Suprapubic skin (tissue), 4 donors: Measurements from ENCODE around the gene IRF4. TPM values are rescaled to one million over a fixed set of nuclear protein-coding genes. Genes with fewer than 3 reads are reported as not detected.
A peak's percentile ranks its signal among the peaks of the same experiment; 100 is the strongest.

Source experiments
- DNase-seq, 2 donors: peaks; one replicate each; pipeline ENCODE4 v3.0.0-alpha.2; 2019; ENCODE audit warnings: low spot score in 2 of 2
- H3K27ac ChIP-seq: fragments of 200-600 bp; sonication (generic); one replicate; pipeline ENCODE4 v1.5.1; 2019
- H3K27me3 ChIP-seq: fragments of 200-600 bp; sonication (generic); one replicate; pipeline ENCODE4 v1.5.1; 2019
- H3K36me3 ChIP-seq: fragments of 200-600 bp; sonication (generic); one replicate; pipeline ENCODE4 v1.5.1; 2019
- H3K4me1 ChIP-seq: fragments of 200-600 bp; sonication (generic); one replicate; pipeline ENCODE4 v1.5.1; 2019
- H3K4me3 ChIP-seq: fragments of 200-600 bp; sonication (generic); one replicate; pipeline ENCODE4 v1.5.1; 2019; ENCODE audit warnings: mild to moderate bottlenecking
- H3K9me3 ChIP-seq: fragments of 200-600 bp; sonication (generic); one replicate; pipeline ENCODE4 v1.5.1; 2019
- CTCF ChIP-seq, 2 donors: fragments of 200-600 bp in 1 of 2; fragments of 450-650 bp in 1 of 2; sonication (generic) in 1 of 2; IDR thresholded peaks; one replicate each; pipeline ENCODE4 v1.5.1; 2016 to 2019; ENCODE audit warnings: antibody characterized with exemption in 2 of 2, mild to moderate bottlenecking in 1 of 2, moderate library complexity in 1 of 2
- EP300 ChIP-seq: sonication (generic); formaldehyde crosslinking; IDR thresholded peaks from one replicate; pipeline ENCODE4 v1.6.1; 2017; ENCODE audit warnings: antibody characterized with exemption
- POLR2A ChIP-seq, 2 donors: fragments of 450-650 bp; IDR thresholded peaks; one replicate each; pipeline ENCODE4 v1.6.1; 2017; ENCODE audit warnings: antibody characterized with exemption in 2 of 2, mild to moderate bottlenecking in 2 of 2, moderate library complexity in 2 of 2
- POLR2AphosphoS5 ChIP-seq, 3 donors: sonication (generic); formaldehyde crosslinking; IDR thresholded peaks; one replicate each; pipeline ENCODE4 v1.6.1; 2017; ENCODE audit warnings: antibody characterized with exemption in 3 of 3
- WGBS: methylation state at CpG from one replicate; pipeline ENCODE4 v1.1.5; 2018; 5-methylcytosine and 5-hydroxymethylcytosine counted together
- total RNA-seq, 4 donors: library from RNA; depleted of rRNA; stranded (reverse); fragments of >200 nt; gene quantifications; one replicate each; pipeline ENCODE4 v1.1.0, GENCODE V29; 2016

IRF4 gene
- 10 to 100 TPM; 17.3 to 22.8 (median 20.4) TPM for total RNA-seq

- Histone ChIP-seq H3K27me3 (peaks cover 87% of the 10 kb centered on the region), H3K4me1 (peaks cover 33% of the 10 kb centered on the region), H3K9me3 (no peaks in the 10 kb centered on the region), H3K27ac (peak within 1 kb of the TSS; percentile 24), H3K4me3 (peak within 1 kb of the TSS; percentile 56), H3K36me3 (no peaks in the 10 kb centered on the region)
- DNase-seq = peak in 1 of 2 donors; percentile 67
- WGBS = 4% methylated on average over 5 of the region's 82 CpGs
- TF ChIP-seq EP300 (no peak), POLR2AphosphoS5 (IDR thresholded peaks at IDR 0.05) (no peak), POLR2A (IDR thresholded peaks at IDR 0.05) (no peak), CTCF (IDR thresholded peaks at IDR 0.05) (no peak)
These were observed at the start of gene IRF4 for GRCh38 chr6:391559-392440. Gene IRF4 (plus strand): TSS chr6:391752. CDS start chr6:393153, 1,401 bp downstream.

GRCh38 chr6:341914-342831 lies 49.4 kb upstream of the IRF4 start:
- Histone ChIP-seq H3K9me3 (no peaks in the 10 kb centered on the region), H3K36me3 (peaks cover 7% of the 10 kb centered on the region), H3K4me3 (no peak overlapping the region), H3K27ac (no peak overlapping the region), H3K27me3 (no peaks in the 10 kb centered on the region), H3K4me1 (no peaks in the 10 kb centered on the region)
- DNase-seq = no peak
- WGBS = 84% methylated on average over 16 of the region's 16 CpGs
- TF ChIP-seq POLR2A (IDR thresholded peaks at IDR 0.05) = no peak
- no peak for TF ChIP-seq EP300
- TF ChIP-seq CTCF (IDR thresholded peaks at IDR 0.05) = no peak
- TF ChIP-seq POLR2AphosphoS5 (IDR thresholded peaks at IDR 0.05) = no peak

- WGBS = 92% methylated on average over 8 of the region's 8 CpGs
- Histone ChIP-seq H3K4me1 (no peaks in the 10 kb centered on the region), H3K27ac (no peak overlapping the region), H3K36me3 (peaks cover 10% of the 10 kb centered on the region), H3K4me3 (no peak overlapping the region), H3K9me3 (no peaks in the 10 kb centered on the region), H3K27me3 (no peaks in the 10 kb centered on the region)
- no peak for TF ChIP-seq EP300
- no peak for TF ChIP-seq CTCF (IDR thresholded peaks at IDR 0.05)
- no peak for TF ChIP-seq POLR2AphosphoS5 (IDR thresholded peaks at IDR 0.05)
- no peak for DNase-seq
These were observed 48.7 kb upstream of the IRF4 start for GRCh38 chr6:342832-343179.

- no peak overlapping the region for H3K27ac ChIP-seq
- H3K4me1 ChIP-seq = no peaks in the 10 kb centered on the region
- no peak overlapping the region for H3K4me3 ChIP-seq
- peaks cover 14% of the 10 kb centered on the region for H3K36me3 ChIP-seq
- WGBS = 73% methylated on average over 9 of the region's 10 CpGs
- no peaks in the 10 kb centered on the region for H3K27me3 ChIP-seq
- no peaks in the 10 kb centered on the region for H3K9me3 ChIP-seq
- TF ChIP-seq EP300 (no peak), POLR2AphosphoS5 (IDR thresholded peaks at IDR 0.05) (no peak), CTCF (IDR thresholded peaks at IDR 0.05) (no peak)
- DNase-seq = no peak
These were observed 48.2 kb upstream of the IRF4 start for GRCh38 chr6:343226-343935.
